AG10803 (cell line): Measurements from ENCODE around the gene IPO4.

Source experiments
- DNase-seq: peaks from one replicate; pipeline ENCODE4 v3.0.0; 2010; ENCODE audit warnings: low read depth
- H3K4me3 ChIP-seq: 2 replicates; pipeline ENCODE4 v1.5.1; 2011; ENCODE audit warnings: mild to moderate bottlenecking, low read length, control low read depth
- CTCF ChIP-seq: conservative IDR thresholded peaks from 2 replicates; pipeline ENCODE4 v1.5.1; 2011; ENCODE audit warnings: mild to moderate bottlenecking, low read length, control low read depth, inconsistent platforms

Gene IPO4

GRCh38 chr14:24215495-24216344 lies 27.1 kb upstream of the IPO4 start, which contains the start of gene MDP1:
Gene MDP1, minus strand, starts transcription at chr14:24216066. Its CDS starts 111 bp downstream, at chr14:24215955.
- peak; percentile 54 for TF ChIP-seq CTCF
- DNase-seq: peak; percentile 86
- peak within 1 kb of the TSS; percentile 94 for H3K4me3 ChIP-seq

- DNase-seq: no peak
- peak overlapping the region; percentile 88 for H3K4me3 ChIP-seq
- no peak for TF ChIP-seq CTCF
Measured at GRCh38 chr14:24213866-24214662, 25.4 kb upstream of the IPO4 start.

GRCh38 chr14:24212924-24213865 lies 24.6 kb upstream of the IPO4 start, which contains the start of gene CHMP4A:
Gene CHMP4A, minus strand, starts transcription at chr14:24213488. Its CDS starts 49 bp downstream, at chr14:24213439.
- peak; percentile 19; the same call in 1 of the 2 replicates for TF ChIP-seq CTCF
- DNase-seq: peak; percentile 98
- peak within 1 kb of the TSS; percentile 88 for H3K4me3 ChIP-seq

GRCh38 chr14:24211311-24211710 lies 22.7 kb upstream of the IPO4 start:
- no peak for DNase-seq
- no peak overlapping the region for H3K4me3 ChIP-seq
- TF ChIP-seq CTCF: no peak

- TF ChIP-seq CTCF: no peak
- DNase-seq: no peak
- H3K4me3 ChIP-seq: no peak overlapping the region
Measured at GRCh38 chr14:24207625-24208024, 19.0 kb upstream of the IPO4 start.

- no peak for TF ChIP-seq CTCF
- DNase-seq: no peak
- H3K4me3 ChIP-seq: no peak overlapping the region
Measured at GRCh38 chr14:24207104-24207551, 18.5 kb upstream of the IPO4 start.
